GM21576 (cell line): Measurements from ENCODE around the gene CNNM2.
A peak's percentile ranks its signal among the peaks of the same experiment; 100 is the strongest.
"Not testable (repeated sequence)": the region's sequence is repeated elsewhere in the genome, so short reads cannot be mapped to it uniquely, and the experiment has no call there.

Experiments
- ATAC-seq: cut with Tn5 transposase; IDR thresholded peaks from one replicate; pipeline ENCODE4 v1.9.1; 2021; ENCODE audit warnings: mild to moderate bottlenecking, moderate library complexity; ENCODE audit not compliant: unreplicated experiment

CNNM2 gene

GRCh38 chr10:103021900-103022293 lies 103.8 kb downstream of the CNNM2 start:
- ATAC-seq: no peak

- no peak for ATAC-seq
Observed at GRCh38 chr10:103025696-103026095, 107.6 kb downstream of the CNNM2 start.

GRCh38 chr10:103038570-103038969 lies 120.5 kb downstream of the CNNM2 start:
- ATAC-seq: no peak

GRCh38 chr10:103040418-103040817 lies 122.3 kb downstream of the CNNM2 start:
- no peak for ATAC-seq

GRCh38 chr10:103041391-103041790 lies 123.3 kb downstream of the CNNM2 start:
- ATAC-seq: no peak

GRCh38 chr10:103042129-103042528 lies 124.0 kb downstream of the CNNM2 start:
- ATAC-seq: no peak

GRCh38 chr10:103042908-103043307 lies 124.8 kb downstream of the CNNM2 start:
- ATAC-seq: no peak

- no peak for ATAC-seq
Observed at GRCh38 chr10:103044942-103045489, 126.9 kb downstream of the CNNM2 start.

GRCh38 chr10:103045961-103046360 lies 127.9 kb downstream of the CNNM2 start:
- ATAC-seq: no peak

GRCh38 chr10:103047381-103047780 lies 129.3 kb downstream of the CNNM2 start:
- ATAC-seq: no peak

GRCh38 chr10:103049237-103049636 lies 131.1 kb downstream of the CNNM2 start:
- no peak for ATAC-seq

GRCh38 chr10:103053659-103054581 lies 135.8 kb downstream of the CNNM2 start:
- ATAC-seq: peak; percentile 81

GRCh38 chr10:103054621-103055020 lies 136.5 kb downstream of the CNNM2 start:
- no peak for ATAC-seq

GRCh38 chr10:103055105-103055504 lies 137.0 kb downstream of the CNNM2 start:
- no peak for ATAC-seq

GRCh38 chr10:103058034-103058433 lies 139.9 kb downstream of the CNNM2 start:
- ATAC-seq: no peak

GRCh38 chr10:103060575-103060974 lies 142.5 kb downstream of the CNNM2 start:
- ATAC-seq: no peak

GRCh38 chr10:103062854-103063590 lies 144.9 kb downstream of the CNNM2 start:
- ATAC-seq: no peak

- ATAC-seq: no peak
Observed at GRCh38 chr10:103064956-103065355, 146.9 kb downstream of the CNNM2 start.

- no peak for ATAC-seq
Observed at GRCh38 chr10:103066141-103067098, 148.3 kb downstream of the CNNM2 start.

- not testable (repeated sequence) for ATAC-seq
Observed at GRCh38 chr10:103067099-103067477, 149.0 kb downstream of the CNNM2 start.

- ATAC-seq: no peak
Observed at GRCh38 chr10:103067484-103067883, 149.4 kb downstream of the CNNM2 start.
